ENCODE results near the gene ABCA10. TPM values are rescaled to one million over a fixed set of nuclear protein-coding genes. Genes with fewer than 3 reads are reported as not detected.
"Not testable (repeated sequence)": the region's sequence is repeated elsewhere in the genome, so short reads cannot be mapped to it uniquely, and the experiment has no call there.

The ABCA10 gene
- polyA plus RNA-seq, 2 donors: 2.5 to 5.4 TPM

- Histone ChIP-seq H3K9me3 (ENCODE audit: control insufficient read depth in 2 of 2, insufficient read depth in 1 of 2, low read depth in 1 of 2, low read length in 1 of 2) (no peaks in the 10 kb centered on the region), H3K27me3 (ENCODE audit: control insufficient read depth in 1 of 2, insufficient read depth in 2 of 2, low read length in 2 of 2) (no peaks in the 10 kb centered on the region), H3K4me1 (ENCODE audit: control insufficient read depth in 2 of 2, insufficient read depth in 2 of 2, low read length in 1 of 2) (no peaks in the 10 kb centered on the region), H3K36me3 (ENCODE audit: control insufficient read depth in 2 of 2, insufficient read depth in 2 of 2, low read length in 1 of 2) (no peaks in the 10 kb centered on the region), H3K27ac (ENCODE audit: low read depth in 2 of 2, low read length in 1 of 2) (no peak overlapping the region), H3K4me3 (ENCODE audit: low read depth in 1 of 2, low read length in 2 of 2) (no peak overlapping the region)
- WGBS, 2 donors: 69 to 76% methylated on average over 2 of the region's 2 CpGs
These were observed 55.5 kb downstream of the ABCA10 start for GRCh38 chr17:69173118-69173517.

GRCh38 chr17:69170377-69170776 lies 58.2 kb downstream of the ABCA10 start:
- Histone ChIP-seq H3K4me3 (ENCODE audit: low read depth in 1 of 2, low read length in 2 of 2) (no peak overlapping the region), H3K36me3 (ENCODE audit: control insufficient read depth in 2 of 2, insufficient read depth in 2 of 2, low read length in 1 of 2) (no peaks in the 10 kb centered on the region), H3K9me3 (ENCODE audit: control insufficient read depth in 2 of 2, insufficient read depth in 1 of 2, low read depth in 1 of 2, low read length in 1 of 2) (no peaks in the 10 kb centered on the region), H3K27me3 (ENCODE audit: control insufficient read depth in 1 of 2, insufficient read depth in 2 of 2, low read length in 2 of 2) (no peaks in the 10 kb centered on the region), H3K4me1 (ENCODE audit: control insufficient read depth in 2 of 2, insufficient read depth in 2 of 2, low read length in 1 of 2) (no peaks in the 10 kb centered on the region), H3K27ac (ENCODE audit: low read depth in 2 of 2, low read length in 1 of 2) (no peak overlapping the region)

GRCh38 chr17:69168642-69169041 lies 60.0 kb downstream of the ABCA10 start:
- H3K27ac ChIP-seq (ENCODE audit: low read depth in 2 of 2, low read length in 1 of 2); H3K36me3 ChIP-seq (ENCODE audit: control insufficient read depth in 2 of 2, insufficient read depth in 2 of 2, low read length in 1 of 2); H3K9me3 ChIP-seq (ENCODE audit: control insufficient read depth in 2 of 2, insufficient read depth in 1 of 2, low read depth in 1 of 2, low read length in 1 of 2); H3K4me3 ChIP-seq (ENCODE audit: low read depth in 1 of 2, low read length in 2 of 2); H3K4me1 ChIP-seq (ENCODE audit: control insufficient read depth in 2 of 2, insufficient read depth in 2 of 2, low read length in 1 of 2); H3K27me3 ChIP-seq (ENCODE audit: control insufficient read depth in 1 of 2, insufficient read depth in 2 of 2, low read length in 2 of 2): not testable (repeated sequence)

GRCh38 chr17:69166957-69167356 lies 61.7 kb downstream of the ABCA10 start:
- no peaks in the 10 kb centered on the region for H3K9me3 ChIP-seq (ENCODE audit: control insufficient read depth in 2 of 2, insufficient read depth in 1 of 2, low read depth in 1 of 2, low read length in 1 of 2)
- WGBS, 2 donors: 93 to 94% methylated on average over 2 of the region's 2 CpGs

GRCh38 chr17:69164206-69164605 lies 64.4 kb downstream of the ABCA10 start:
- H3K9me3 ChIP-seq (ENCODE audit: control insufficient read depth in 2 of 2, insufficient read depth in 1 of 2, low read depth in 1 of 2, low read length in 1 of 2): no peaks in the 10 kb centered on the region
- H3K27me3 ChIP-seq (ENCODE audit: control insufficient read depth in 1 of 2, insufficient read depth in 2 of 2, low read length in 2 of 2): no peaks in the 10 kb centered on the region
- H3K36me3 ChIP-seq (ENCODE audit: control insufficient read depth in 2 of 2, insufficient read depth in 2 of 2, low read length in 1 of 2): no peaks in the 10 kb centered on the region
- no peaks in the 10 kb centered on the region for H3K4me1 ChIP-seq (ENCODE audit: control insufficient read depth in 2 of 2, insufficient read depth in 2 of 2, low read length in 1 of 2)
- no peak overlapping the region for H3K27ac ChIP-seq (ENCODE audit: low read depth in 2 of 2, low read length in 1 of 2)
- H3K4me3 ChIP-seq (ENCODE audit: low read depth in 1 of 2, low read length in 2 of 2): no peak overlapping the region

More at GRCh38 chr17:69166957-69167356, 61.7 kb downstream of the ABCA10 start:
- no peak overlapping the region for H3K4me3 ChIP-seq (ENCODE audit: low read depth in 1 of 2, low read length in 2 of 2)
- no peak overlapping the region for H3K27ac ChIP-seq (ENCODE audit: low read depth in 2 of 2, low read length in 1 of 2)
- H3K36me3 ChIP-seq (ENCODE audit: control insufficient read depth in 2 of 2, insufficient read depth in 2 of 2, low read length in 1 of 2): no peaks in the 10 kb centered on the region
- H3K4me1 ChIP-seq (ENCODE audit: control insufficient read depth in 2 of 2, insufficient read depth in 2 of 2, low read length in 1 of 2): no peaks in the 10 kb centered on the region
- H3K27me3 ChIP-seq (ENCODE audit: control insufficient read depth in 1 of 2, insufficient read depth in 2 of 2, low read length in 2 of 2): no peaks in the 10 kb centered on the region

DNA sequence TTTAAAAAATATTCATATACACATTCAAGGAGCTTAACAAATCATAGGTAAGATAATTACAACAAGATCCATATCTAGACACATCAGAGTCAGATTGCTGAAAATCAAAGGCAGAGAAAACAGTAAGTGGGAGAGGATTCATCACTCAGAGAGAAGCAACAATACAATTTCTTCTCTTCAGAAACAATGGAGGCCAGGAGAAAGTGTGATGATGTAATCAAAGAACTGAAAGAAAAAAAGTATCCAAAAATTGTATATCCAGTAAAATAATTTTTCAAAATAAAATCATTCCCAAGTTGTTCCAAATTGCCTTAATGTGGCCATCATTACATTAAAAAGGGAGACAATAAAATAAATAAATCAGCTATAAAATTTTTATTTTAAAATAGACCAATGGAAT lies 69.2 kb downstream of the ABCA10 start:
- H3K27ac ChIP-seq (ENCODE audit: low read depth in 2 of 2, low read length in 1 of 2): no peak overlapping the region
- no peaks in the 10 kb centered on the region for H3K9me3 ChIP-seq (ENCODE audit: control insufficient read depth in 2 of 2, insufficient read depth in 1 of 2, low read depth in 1 of 2, low read length in 1 of 2)
- no peaks in the 10 kb centered on the region for H3K4me1 ChIP-seq (ENCODE audit: control insufficient read depth in 2 of 2, insufficient read depth in 2 of 2, low read length in 1 of 2)
- no peak overlapping the region for H3K4me3 ChIP-seq (ENCODE audit: low read depth in 1 of 2, low read length in 2 of 2)
- no peaks in the 10 kb centered on the region for H3K36me3 ChIP-seq (ENCODE audit: control insufficient read depth in 2 of 2, insufficient read depth in 2 of 2, low read length in 1 of 2)
- H3K27me3 ChIP-seq (ENCODE audit: control insufficient read depth in 1 of 2, insufficient read depth in 2 of 2, low read length in 2 of 2): no peaks in the 10 kb centered on the region

DNA sequence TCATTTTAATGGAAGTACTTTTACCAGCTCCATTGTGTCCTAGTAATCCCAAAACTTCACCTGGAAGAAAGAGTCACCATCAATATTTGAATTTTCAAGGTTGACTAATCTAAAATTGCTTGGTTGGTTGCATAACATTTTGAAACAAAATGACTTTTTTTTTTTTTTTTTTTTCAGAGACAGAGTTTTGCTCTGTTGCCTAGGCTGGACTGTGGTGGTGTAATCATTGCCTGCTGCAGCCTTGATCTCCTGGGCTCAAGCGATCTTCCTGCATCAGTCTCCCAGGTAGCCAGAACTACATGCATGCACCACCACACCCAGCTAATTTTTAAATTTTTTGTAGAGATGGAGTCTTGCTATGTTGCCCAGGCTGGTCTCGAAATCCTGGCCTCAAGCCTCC lies 74.4 kb downstream of the ABCA10 start:
- Histone ChIP-seq H3K27me3 (ENCODE audit: control insufficient read depth in 1 of 2, insufficient read depth in 2 of 2, low read length in 2 of 2) (no peaks in the 10 kb centered on the region), H3K4me1 (ENCODE audit: control insufficient read depth in 2 of 2, insufficient read depth in 2 of 2, low read length in 1 of 2) (no peaks in the 10 kb centered on the region), H3K27ac (ENCODE audit: low read depth in 2 of 2, low read length in 1 of 2) (no peak overlapping the region), H3K9me3 (ENCODE audit: control insufficient read depth in 2 of 2, insufficient read depth in 1 of 2, low read depth in 1 of 2, low read length in 1 of 2) (no peaks in the 10 kb centered on the region), H3K4me3 (ENCODE audit: low read depth in 1 of 2, low read length in 2 of 2) (no peak overlapping the region), H3K36me3 (ENCODE audit: control insufficient read depth in 2 of 2, insufficient read depth in 2 of 2, low read length in 1 of 2) (no peaks in the 10 kb centered on the region)
- WGBS, 2 donors: 92 to 97% methylated on average over 2 of the region's 2 CpGs

DNA sequence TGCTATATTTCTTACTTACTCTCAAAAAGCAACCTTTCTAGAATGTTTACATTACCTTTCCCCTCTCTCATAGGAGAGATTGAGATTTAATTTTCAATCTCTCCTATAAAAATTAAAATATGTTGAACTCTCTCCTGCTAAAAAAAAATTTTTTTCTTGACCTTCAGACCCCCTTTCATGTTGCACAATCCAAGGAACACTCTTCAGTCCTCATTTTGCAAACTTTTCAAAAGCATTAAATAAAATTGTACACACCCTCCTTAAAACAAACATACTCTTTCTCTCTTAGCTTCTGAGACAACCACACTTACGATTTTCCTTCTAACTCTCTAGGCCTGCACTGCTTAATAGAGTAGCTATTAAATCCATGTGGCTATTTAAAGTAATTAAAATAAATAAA lies 78.3 kb downstream of the ABCA10 start:
- H3K36me3 ChIP-seq (ENCODE audit: control insufficient read depth in 2 of 2, insufficient read depth in 2 of 2, low read length in 1 of 2): no peaks in the 10 kb centered on the region
- H3K4me3 ChIP-seq (ENCODE audit: low read depth in 1 of 2, low read length in 2 of 2): no peak overlapping the region
- no peaks in the 10 kb centered on the region for H3K27me3 ChIP-seq (ENCODE audit: control insufficient read depth in 1 of 2, insufficient read depth in 2 of 2, low read length in 2 of 2)
- no peak overlapping the region for H3K27ac ChIP-seq (ENCODE audit: low read depth in 2 of 2, low read length in 1 of 2)
- no peaks in the 10 kb centered on the region for H3K9me3 ChIP-seq (ENCODE audit: control insufficient read depth in 2 of 2, insufficient read depth in 1 of 2, low read depth in 1 of 2, low read length in 1 of 2)
- no peaks in the 10 kb centered on the region for H3K4me1 ChIP-seq (ENCODE audit: control insufficient read depth in 2 of 2, insufficient read depth in 2 of 2, low read length in 1 of 2)
- WGBS, 2 donors: 60 to 67% methylated on average over 1 of the region's 1 CpG

DNA sequence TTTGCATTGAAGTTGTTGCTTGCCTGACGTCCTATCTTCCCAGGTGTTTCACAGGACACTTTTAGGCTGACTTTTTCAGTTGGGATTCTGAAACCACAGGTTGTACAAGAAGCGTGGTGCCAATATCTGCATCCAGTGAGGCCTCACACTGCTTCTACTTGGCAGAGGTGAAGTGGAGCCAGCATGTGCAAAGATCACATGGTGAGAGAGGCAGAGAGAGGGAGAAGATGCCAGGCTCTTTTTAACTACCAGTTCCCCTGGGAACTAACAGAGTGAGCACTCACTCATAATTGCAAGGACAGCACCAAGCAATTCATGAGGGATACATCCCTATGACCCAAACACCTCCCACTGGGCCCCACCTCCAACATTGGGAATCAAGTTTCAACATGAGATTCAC lies 81.2 kb downstream of the ABCA10 start:
- no peaks in the 10 kb centered on the region for H3K9me3 ChIP-seq (ENCODE audit: control insufficient read depth in 2 of 2, insufficient read depth in 1 of 2, low read depth in 1 of 2, low read length in 1 of 2)
- H3K4me3 ChIP-seq (ENCODE audit: low read depth in 1 of 2, low read length in 2 of 2): no peak overlapping the region
- H3K27me3 ChIP-seq (ENCODE audit: control insufficient read depth in 1 of 2, insufficient read depth in 2 of 2, low read length in 2 of 2): no peaks in the 10 kb centered on the region
- no peaks in the 10 kb centered on the region for H3K36me3 ChIP-seq (ENCODE audit: control insufficient read depth in 2 of 2, insufficient read depth in 2 of 2, low read length in 1 of 2)
- H3K27ac ChIP-seq (ENCODE audit: low read depth in 2 of 2, low read length in 1 of 2): no peak overlapping the region
- WGBS, 2 donors: 71 to 82% methylated on average over 2 of the region's 2 CpGs
- no peaks in the 10 kb centered on the region for H3K4me1 ChIP-seq (ENCODE audit: control insufficient read depth in 2 of 2, insufficient read depth in 2 of 2, low read length in 1 of 2)

DNA sequence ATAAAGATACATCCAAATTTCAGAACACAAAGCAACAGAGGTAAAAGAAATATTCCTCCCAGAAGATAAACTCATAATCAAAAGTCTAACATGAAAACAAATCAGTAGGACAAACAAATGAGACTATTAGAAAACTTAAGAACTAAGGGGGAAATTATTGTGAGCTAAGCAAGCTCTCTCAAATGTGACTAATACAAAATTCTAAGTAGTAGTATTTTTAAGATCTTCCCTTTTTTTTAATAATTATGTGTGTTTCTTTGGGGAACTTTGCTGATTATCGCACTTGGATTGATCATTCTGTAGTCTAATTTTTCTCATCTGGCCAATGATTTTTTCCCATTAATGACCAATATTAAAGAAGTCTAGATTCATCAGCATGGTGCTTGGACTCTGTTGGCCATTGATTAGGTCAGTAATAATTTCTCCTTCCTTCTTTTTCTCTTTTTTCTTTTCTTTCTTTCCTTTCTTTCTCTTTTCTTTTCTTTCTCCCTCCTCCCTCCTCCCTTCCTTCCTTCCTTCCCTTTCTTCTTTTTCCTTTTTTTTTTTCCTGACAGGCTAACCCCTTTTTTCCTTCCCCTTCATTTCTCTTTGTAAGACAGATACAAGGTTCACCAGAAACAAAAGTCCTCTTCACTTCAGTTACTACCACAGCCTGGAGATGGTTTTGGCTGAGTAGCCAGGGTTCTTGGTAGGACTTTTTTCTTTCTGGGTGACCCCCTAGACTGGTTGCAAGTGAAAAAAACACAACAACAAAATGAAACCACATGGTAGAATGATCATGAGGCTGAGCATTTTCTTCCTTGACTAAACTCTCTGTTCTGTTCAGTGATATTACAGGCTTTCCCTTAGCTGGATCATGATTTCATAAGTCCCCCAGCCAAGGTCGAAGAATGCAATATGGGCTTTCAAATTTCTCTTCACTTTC lies 84.0 kb downstream of the ABCA10 start:
- Histone ChIP-seq H3K9me3 (ENCODE audit: control insufficient read depth in 2 of 2, insufficient read depth in 1 of 2, low read depth in 1 of 2, low read length in 1 of 2) (no peaks in the 10 kb centered on the region), H3K36me3 (ENCODE audit: control insufficient read depth in 2 of 2, insufficient read depth in 2 of 2, low read length in 1 of 2) (no peaks in the 10 kb centered on the region), H3K4me3 (ENCODE audit: low read depth in 1 of 2, low read length in 2 of 2) (no peak overlapping the region), H3K27me3 (ENCODE audit: control insufficient read depth in 1 of 2, insufficient read depth in 2 of 2, low read length in 2 of 2) (no peaks in the 10 kb centered on the region), H3K27ac (ENCODE audit: low read depth in 2 of 2, low read length in 1 of 2) (no peak overlapping the region), H3K4me1 (ENCODE audit: control insufficient read depth in 2 of 2, insufficient read depth in 2 of 2, low read length in 1 of 2) (no peaks in the 10 kb centered on the region)
- WGBS, 2 donors: 89 to 94% methylated on average over 2 of the region's 2 CpGs
